Activated CD4-positive, alpha-beta T cell treated with anti-CD3 and anti-CD28 coated beads, Interleukin-10, Interleukin-2, amounts not matched to agents 100 ng/mL and 50 ng/mL, durations not matched to agents 16 hours and 8 hours (primary cell): ENCODE results near the gene ADAM8.

ENCODE experiments used
- DNase-seq: peaks from one replicate; pipeline ENCODE4 v3.0.0-alpha.2; 2020

ADAM8 gene

DNA sequence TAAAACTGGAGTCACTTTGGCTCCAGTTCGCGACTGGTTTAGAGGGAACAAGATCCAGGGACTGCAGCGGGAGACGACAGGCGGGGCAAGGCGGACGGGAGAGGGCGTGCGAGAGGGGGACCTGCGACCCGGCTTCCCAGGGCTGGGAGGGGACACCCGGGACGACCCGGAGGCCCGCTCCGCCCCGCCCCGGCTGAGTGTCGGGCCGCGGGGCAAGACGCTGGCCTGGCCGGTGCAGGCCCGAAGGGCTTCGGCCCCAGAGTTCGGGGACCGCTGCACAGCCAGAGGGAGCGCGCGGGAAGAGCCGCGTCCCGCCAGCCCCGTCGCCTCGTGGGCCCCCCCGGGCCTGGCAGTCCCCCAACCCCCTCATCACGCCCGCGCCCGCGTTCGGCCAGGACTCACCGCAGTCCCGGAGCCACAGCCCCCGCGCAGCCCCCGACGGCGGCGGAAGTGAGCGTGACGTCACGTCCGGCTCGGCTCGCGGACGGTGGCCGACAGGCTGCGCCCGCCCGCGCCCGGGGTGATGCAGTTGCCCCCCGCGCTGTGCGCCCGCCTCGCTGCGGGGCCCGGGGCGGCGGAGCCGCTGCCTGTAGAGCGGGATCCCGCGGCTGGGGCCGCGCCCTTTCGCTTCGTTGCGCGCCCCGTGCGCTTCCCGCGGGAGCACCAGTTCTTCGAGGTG lies 31.9 kb upstream of the ADAM8 start, which contains the start of the genes TUBGCP2 and ZNF511:
TSS of gene TUBGCP2 (minus strand) at position 452 of the 679 bp plus-strand sequence. CDS start 5,931 bp downstream, outside the sequence.
TSS of gene ZNF511 (plus strand) at position 494 of the 679 bp plus-strand sequence. CDS start at position 524, 30 bp downstream.
- DNase-seq, result peak; percentile 89

DNA sequence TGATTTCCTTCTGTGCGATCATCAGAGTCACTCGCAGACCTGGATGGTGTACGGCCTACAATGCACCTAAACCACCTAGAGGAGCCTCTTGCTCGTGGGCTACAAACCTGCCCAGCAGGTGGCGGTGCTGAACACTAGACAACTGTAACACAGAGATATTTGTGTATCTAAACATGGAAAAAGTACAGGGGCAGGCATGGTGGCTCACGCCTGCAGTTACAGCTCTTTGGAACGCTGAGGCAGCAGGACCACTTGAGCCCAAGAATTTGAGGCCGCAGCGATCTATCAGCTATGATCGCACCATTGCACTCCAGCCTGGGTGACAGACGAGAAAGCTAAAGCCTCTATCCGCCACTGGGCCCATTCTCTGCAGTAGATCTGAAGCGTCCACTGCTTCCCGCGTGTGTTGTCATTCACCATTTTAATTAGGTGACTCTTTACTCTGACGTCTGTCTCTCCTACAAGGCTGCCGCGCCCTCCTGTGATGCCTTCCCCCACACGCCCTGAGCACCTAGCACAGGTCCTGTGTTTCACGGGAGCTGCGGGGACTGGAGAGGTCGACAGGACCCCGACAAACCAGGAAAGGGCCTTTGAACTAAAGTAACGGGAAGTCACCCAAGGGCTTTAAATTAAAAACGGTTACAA lies 31.2 kb upstream of the ADAM8 start:
- DNase-seq, result peak; percentile 89

DNA sequence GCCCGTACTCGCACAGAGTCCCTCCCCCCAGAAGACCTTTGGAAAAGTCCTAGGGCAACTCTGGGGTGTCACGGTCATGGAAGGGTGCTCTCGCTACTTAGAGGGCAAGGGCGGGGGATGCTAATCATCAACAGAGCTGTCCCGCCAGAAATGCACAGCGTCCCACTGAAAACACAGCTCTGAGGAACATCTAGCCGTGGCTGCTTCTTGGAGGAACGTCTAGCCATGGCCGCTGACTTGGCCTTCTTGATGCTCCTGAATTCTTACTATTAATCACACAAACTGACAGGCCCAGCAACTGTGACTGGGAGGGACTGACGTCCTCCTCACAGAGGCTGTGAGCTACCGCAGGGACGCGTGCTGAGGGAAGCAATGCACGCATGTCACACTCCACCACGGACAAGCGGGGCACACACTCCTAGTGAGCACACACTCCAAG lies 30.3 kb upstream of the ADAM8 start:
- DNase-seq, result no peak

DNA sequence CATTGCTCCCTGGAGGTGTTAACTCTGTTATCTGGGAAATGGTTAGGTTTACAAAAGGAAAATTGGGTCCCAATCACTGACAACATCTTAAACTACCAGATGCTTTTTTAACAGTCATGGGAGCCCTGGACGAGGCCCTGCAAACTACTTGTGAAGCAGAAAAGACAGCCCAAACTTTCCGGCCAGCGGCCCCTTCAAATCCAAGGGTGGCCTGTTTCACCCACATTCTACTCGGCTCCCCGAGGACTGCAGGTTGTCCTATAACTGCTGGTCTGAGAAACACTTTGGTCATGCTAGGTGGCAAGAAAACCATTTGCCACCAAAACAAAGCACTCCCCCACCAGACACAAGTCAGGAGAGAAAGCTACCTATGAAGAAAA lies 29.4 kb upstream of the ADAM8 start:
- no peak for DNase-seq

DNA sequence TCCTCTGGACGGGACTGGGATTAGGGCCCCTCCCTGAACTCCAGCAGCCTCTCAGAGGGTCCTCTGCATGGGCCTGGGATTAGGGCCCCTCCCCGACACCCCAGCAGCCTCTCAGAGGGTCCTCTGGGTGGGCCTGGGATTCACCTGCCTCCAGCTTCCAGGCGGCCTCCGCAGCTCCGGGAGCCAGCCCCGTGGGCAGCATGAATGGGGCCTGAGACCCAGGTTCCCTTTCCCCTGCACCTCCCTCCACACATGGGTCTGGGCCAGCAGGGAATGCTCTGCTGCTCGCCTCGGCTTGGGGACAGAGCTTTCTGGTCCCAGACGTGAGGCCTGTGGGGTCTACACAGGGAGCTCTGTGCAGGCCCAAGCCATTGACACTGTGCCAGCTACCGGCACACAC lies 26.5 kb upstream of the ADAM8 start:
- no peak for DNase-seq

DNA sequence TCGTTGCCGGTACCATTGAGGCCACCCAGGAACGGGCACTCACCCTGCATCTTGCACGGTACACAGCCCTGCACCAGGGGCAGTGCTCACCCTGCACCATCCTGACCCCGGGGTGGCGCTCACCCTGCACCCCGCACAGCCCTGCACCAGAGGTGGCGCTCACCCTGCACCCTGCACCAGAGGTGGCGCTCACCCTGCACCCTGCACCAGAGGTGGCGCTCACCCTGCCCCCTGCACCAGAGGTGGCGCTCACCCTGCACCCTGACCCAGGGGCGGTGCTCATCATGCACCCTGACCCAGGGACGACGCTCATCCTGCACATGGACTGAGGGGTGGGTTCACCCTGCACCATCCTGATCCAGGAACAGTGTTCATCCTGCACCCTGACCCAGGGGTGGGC lies 25.6 kb upstream of the ADAM8 start:
- DNase-seq, result no peak

DNA sequence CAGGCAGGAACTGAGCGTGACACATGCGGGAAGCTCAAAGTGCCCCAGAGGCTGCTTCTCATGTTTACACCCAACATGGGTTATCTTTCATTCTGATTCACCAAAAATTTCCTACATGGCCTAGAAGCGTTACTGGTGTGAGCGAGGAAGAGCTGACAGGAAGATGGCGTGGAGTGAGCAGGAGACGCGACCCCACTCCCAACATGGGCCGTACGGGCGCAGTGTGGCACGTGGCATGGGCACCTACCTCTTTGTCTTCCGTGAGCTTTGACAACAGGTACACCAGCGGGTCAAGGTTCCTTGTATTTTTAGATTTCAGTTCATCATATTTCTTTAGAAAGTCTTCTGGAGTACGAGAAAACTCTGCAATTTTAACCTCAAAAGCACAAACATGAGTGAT lies 23.1 kb upstream of the ADAM8 start:
- DNase-seq, result no peak

DNA sequence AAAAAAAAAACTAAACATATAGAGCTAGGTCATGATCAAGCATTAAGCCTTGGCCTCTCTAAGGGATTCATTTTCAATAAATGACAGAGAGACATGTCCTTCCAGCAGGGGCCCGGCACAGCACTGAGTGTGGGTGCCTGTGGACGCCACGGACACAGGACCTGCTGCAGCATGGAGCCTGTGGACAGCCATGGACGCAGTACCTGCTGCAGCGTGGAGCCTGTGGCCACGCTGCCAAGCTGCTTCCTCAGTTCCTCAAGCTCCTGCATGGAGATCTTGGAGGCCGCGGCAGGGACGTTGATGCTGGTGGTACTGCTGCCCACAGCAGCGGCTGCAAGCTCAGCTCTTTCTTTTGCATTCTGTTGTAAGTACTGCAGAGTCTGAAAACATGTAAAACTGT lies 22.6 kb upstream of the ADAM8 start:
- no peak for DNase-seq

DNA sequence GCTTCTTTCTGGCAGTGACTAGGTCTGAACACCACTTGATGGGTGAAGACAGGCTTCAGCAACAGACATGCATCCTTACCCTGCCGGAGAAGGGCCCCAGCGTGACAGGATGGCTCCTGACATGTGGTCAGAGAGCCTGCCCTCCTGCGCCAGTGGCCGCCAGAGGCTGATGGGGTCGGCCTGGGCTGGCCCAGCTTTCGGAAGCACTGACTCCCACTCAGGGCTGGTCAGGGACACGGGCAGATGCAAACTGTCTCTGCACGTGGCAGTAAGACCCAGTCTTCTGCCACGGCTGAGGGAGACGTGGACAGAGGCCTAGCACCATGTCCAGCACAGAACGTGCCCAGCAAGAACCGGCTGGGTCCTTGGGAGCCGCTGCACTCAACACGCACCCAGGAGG lies 21.8 kb upstream of the ADAM8 start:
- no peak for DNase-seq

DNA sequence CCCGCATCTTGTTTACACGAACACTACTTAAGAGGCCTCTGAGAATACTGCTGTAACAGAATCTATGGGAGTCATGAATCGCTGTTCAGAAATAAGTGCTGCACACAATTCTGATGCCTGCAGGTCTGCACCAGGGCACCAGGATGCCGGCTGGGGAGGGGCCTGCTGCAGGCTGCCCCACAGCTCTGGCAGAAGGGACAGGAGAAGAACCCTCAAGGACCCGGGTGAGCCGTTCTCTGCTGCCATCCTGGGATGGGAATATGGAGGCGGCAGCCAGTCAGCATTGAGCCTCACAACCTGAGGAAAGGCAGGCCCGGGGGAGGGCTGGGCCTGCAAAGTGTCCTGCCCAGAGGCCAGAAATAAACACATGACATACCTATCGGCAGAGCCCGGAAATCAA lies 20.8 kb upstream of the ADAM8 start:
- DNase-seq, result no peak

DNA sequence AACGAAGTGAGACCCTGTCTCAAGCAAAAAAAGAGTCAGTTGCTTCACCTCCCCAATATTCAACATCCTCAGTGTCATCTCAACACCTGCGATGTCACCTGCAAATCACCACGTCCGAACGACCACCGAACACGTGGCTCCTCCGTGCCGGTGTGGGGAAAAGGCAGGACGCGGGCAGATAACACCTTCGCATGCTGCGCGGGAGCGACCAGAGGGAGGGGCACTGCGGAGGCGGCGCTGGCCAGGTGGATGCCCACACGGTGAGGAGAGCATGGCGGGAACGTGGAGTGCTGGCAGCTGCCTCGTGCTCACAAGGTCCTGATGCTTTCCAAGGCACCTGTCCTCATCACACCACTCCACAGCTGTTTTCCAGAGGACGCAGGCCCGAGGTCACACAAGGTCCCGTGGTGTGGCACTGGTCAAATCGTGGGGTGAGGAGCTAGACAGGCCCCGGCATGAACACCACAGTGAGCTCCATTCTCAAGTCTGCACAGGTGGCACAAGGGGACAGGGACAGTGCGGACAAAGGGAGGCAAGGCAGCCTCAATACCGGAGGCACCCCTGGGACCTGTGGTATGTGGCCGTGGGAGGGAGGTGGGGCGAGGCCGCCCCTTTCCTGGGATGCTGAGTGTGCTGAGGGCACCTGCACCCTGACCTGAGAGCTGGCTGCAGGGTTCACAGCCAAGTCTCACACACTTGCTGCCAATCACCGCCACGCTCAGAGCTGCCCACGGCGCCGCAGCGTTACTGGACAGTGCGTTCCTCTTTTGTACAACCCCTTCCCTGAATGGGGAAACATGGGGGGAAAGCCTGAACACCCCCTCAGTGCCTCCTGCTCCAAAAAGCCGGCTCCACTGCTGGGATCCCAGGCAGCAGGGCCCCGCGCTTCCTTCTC lies 19.0 kb upstream of the ADAM8 start:
- no peak for DNase-seq

DNA sequence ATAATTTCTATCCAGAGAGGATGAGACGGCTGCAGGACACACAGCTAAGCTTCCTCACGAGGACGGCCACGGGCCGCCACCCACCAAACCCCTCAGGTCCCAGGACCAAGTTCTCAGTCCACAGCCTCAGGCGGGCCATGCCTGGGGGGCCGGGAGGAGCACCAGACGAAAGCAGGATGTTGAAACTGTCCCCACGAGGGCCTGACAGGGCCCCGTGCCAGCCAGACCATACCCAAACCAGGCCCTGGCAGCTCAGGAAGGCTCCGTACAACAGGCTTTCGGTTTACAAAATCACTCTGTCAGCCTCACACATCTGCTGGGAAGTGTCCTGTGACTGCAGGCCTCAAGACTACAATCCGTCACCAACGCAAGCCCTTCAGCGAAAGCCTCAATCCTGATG lies 17.5 kb upstream of the ADAM8 start:
- DNase-seq, result no peak

DNA sequence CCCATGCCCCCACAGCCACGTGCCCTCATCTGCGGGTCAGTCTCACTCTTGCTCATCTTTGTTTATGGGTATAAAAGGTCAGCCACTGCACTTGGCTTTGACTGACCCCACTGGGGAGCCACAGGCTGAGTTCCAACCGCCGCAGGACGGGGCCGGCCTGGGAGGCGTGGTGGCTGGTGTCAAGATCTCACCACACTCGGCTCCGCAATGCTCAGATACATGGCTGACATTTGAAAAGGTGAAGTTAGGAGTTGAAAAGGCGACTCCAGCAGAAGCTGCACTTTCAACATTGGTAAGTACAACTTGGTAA lies 17.1 kb upstream of the ADAM8 start:
- no peak for DNase-seq

DNA sequence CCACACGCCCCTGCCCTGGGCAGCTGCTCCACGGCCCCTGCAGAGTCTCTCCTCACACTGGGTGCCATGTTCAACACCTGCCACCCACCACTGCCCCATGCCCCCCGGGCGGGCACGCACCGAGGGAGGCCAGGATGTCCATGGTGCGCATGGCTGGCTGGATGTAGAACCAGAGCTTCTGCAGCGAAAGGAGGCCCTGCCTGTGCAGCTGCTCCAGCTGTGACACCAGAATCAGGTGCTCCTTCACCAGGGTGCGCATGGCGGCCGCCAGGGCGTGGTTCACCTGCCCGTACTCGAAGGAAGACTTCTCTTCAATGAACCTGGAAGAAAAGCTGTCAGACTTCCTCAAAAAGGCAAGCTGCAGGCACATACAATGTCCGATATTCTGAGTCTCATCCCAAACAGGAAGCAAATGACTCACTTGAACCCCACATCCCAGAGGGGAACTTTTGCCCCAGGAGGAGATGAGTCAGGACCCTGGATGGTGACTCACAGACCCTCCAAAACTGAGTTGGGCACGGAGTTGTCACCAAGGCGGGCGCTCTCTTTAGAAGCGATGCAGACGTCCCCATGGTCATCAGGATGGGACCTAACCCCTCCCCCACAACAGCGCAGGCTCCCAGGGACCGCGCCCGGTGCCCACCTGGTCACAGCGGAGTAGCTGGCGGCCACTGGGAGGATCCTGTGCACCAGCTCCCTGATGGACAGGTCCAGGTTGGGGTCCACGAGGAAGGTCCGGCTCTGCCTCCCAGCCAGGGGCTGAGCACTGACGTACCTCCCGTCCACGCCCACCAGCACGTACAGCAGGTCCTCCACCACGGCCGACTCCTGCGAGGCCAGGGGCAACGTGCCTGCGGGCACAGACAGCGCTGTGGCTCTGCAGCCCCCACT lies 16.5 kb upstream of the ADAM8 start:
- peak; percentile 37 for DNase-seq

DNA sequence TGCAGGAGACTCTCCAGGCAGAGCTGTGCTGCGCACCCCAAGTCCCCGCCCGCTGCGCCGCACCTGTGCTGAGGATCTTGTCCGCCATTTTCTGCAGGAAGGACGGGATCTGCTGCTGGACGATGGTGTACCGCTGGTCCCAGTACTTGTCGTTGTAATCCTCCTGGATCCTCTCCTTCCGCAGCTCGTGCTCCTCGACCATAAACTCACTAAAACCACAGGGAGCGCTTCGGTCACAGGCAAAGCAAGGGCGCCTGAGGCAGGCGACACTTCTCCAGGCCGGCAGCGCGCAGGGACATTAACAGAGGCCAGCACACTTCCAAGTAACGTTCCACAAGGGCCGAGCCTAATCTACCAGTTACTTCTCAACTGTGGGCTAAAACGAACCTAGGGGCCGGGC lies 13.1 kb upstream of the ADAM8 start:
- DNase-seq, result no peak

DNA sequence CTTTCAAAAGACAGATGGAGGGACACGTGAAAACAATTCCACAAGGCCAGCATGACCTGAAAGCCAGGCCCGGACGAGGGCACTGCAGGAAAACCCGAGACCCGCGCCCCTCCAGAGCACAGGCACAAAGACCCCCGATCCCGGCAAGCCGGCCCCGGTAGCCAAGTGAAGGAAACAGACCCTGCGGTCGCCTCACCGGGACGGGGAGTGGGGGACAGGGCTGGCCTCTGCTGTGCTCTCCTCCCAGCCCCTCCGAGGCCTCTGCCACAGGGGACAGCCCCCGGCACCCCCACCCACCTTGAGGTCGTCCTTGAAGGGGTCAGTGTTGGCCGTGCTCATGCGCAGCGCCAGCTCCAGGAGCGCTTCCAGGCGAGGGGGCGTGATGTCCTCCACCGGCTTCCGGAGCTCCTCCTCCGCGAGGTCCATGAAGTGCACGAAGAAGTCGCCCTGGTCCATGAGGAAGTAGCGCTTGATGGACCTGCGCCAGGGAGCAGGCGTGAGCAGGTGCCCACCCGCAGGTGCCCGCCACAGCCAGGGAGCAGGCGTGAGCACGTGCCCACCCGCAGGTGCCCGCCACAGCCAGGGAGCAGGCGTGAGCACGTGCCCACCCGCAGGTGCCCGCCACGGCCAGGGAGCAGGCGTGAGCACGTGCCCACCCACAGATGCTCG lies 11.3 kb upstream of the ADAM8 start:
- no peak for DNase-seq

DNA sequence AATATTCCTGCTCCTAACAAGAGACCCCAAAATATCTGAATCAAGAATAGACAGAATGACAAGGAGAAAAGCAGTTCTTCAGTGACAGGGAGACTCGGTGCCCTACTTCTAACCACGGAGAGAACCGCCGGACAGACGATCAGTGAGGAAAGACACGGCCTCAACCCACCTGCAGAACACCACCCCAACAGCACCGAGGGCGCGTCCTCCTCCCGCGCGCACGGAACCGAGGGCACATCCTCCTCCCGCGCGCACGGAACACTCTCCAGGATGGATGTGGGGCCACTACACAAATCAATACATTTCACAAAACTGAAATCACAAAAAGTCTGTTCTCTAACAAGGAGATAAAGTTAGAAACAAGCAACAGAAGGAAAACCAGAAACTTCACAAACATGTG lies 9.7 kb upstream of the ADAM8 start:
- no peak for DNase-seq

DNA sequence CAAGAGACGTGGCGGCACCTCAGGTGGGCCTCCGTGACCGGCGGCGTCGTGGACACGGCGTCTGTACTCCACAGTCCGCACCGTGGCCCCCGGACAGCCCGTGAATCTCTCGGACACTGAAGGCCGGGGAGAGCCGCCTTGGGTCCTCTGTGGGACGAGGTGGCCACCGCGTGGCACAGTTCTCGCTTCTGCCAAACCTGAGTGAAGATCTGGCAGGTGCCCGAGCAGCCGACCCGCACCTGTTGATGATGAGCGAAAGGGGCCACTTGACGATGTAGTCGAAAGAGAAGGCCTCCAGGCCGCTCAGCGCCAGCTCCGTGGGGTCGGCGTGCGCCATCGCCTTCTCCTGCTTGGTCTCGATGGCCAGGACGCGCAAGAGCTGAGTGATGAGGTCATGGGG lies 8.5 kb upstream of the ADAM8 start:
- DNase-seq, result no peak

DNA sequence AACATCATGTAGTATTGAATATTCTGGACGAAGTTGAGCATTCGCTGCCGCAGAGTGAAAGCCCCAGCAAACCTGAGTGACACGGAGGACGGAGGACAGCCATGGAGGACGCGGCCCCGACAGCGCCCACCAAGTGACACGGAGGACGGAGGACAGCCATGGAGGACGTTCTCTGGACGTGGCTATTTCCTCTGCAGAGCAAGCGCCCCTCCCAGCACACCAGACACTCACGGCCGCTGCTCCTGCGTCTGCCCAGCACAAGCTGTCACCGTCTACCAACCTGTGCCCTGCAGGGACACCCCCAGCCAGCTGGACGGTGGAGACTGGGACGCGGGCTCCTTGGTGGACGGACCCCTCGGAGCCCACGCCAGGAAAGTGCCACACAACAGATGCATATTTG lies 7.3 kb upstream of the ADAM8 start:
- DNase-seq, result no peak

DNA sequence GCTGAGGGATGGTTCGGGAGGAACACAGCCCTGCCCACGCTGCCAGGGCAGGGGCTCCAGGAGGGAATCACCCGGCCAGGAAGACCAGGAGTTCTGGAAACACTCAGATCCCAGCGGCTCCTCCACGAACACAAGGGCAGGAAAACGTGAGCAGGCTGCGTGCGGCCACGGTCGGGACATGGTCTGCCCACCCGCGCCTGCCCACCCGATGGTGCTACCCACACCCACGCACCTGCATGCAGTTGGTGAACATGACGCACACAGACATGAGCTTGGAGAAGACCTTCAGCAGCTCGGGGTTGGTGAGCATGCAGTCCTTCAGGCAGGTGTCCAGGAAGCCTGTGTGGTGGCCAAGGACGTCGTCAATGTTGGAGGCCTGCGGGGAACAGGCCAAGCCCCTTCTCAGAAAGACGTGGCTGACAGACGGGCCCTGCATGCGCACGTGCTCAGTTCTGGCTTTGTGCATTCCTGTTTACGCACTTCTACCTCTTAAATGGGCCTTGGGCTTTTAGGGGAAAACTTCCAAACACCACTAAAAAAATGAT lies 6.2 kb upstream of the ADAM8 start:
- DNase-seq, result no peak

DNA sequence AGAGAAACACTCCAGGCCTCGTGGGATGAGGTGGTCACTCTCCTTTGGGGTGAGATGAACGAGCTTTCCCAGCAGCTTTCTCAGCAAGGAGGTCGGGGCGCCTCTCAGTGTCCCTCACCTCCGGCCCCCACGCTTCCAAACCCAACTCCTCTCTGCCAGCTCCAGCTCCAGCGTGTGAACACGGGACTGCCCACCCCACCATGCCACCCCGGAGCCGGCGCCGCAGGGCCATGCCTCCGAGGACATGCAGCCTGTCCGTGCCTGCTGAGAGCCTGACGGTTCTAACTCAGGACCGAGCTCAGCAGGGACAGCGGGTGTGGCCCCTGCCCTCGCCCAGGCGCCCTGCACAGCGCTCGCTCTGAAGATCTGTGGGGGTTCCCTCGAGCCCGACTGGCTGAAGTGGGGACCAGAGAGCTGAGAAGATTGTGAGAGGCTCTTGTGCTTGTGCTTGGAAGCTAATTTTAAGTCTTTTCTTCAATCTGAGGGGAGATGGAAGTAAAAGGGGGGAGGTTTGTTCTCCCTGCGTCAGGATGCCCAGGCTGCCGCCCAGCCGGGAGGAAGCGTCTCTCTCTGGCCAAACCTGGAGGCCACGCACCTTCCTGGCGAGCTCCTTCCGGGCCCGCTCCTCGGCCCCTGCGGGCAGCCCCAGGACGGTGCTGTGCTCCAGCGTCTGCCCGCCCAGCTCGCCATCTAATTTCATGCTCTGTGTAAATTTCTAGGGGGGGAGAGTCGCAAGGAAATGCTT lies 5.1 kb upstream of the ADAM8 start:
- DNase-seq, result no peak
